CD4-positive, alpha-beta T cell treated with Interleukin-17A for 4 hours (primary cell): ENCODE data around the gene TSPO.

Experiments used
- DNase-seq: peaks from one replicate; pipeline ENCODE4 v3.0.0-alpha.2; 2020; ENCODE audit warnings: mixed read lengths

The TSPO gene

GRCh38 chr22:43159484-43160178, 8.3 kb downstream of the TSPO start:
- DNase-seq = no peak

DNA sequence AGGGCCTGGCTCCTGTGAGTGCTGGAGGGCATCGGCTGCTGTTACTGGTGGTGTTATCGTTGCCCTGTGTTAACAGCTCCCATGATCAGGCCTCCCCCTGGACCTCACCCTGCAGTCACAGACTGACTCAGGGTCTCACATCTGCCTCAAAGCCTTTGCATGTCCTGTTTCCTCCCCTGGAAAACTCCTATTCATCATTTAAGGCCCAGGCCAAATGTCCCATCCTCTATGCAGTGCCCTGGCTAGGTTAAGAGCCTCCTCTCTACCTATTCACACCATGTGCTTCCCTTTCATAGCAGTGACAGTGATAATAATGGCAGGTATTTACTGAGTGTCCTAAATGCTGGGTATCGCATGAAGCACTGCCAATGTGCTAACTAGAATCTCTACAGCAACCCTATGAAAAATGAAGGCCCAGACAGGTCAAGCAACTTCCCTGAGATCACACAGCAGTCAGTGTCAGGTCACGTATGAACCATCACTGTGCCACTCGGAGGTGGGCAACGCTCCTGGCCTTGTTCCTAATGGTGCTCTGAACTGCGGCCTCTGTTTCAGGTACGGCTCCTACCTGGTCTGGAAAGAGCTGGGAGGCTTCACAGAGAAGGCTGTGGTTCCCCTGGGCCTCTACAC, 9.3 kb downstream of the TSPO start:
- no peak for DNase-seq

DNA sequence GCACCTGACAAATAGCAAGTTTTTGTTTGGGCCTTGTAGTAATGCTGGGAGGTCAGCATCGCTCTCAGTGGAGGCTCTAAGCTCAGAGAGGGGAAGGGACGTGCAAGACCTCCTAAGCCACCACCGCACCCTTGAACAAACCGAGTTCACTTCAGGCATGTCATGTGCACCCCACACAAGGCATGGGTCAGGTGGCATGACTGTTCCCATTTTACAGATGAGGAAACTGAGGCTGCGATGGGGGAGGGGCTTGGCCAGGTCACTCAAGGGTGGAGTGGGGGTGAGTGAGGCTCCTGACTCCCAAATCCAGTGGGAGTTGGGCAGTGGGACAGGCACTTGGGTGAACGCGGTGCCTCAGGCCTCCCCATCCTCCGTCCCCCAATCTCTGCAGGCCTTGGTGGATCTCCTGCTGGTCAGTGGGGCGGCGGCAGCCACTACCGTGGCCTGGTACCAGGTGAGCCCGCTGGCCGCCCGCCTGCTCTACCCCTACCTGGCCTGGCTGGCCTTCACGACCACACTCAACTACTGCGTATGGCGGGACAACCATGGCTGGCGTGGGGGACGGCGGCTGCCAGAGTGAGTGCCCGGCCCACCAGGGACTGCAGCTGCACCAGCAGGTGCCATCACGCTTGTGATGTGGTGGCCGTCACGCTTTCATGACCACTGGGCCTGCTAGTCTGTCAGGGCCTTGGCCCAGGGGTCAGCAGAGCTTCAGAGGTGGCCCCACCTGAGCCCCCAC, 11.2 kb downstream of the TSPO start:
- no peak for DNase-seq

DNA sequence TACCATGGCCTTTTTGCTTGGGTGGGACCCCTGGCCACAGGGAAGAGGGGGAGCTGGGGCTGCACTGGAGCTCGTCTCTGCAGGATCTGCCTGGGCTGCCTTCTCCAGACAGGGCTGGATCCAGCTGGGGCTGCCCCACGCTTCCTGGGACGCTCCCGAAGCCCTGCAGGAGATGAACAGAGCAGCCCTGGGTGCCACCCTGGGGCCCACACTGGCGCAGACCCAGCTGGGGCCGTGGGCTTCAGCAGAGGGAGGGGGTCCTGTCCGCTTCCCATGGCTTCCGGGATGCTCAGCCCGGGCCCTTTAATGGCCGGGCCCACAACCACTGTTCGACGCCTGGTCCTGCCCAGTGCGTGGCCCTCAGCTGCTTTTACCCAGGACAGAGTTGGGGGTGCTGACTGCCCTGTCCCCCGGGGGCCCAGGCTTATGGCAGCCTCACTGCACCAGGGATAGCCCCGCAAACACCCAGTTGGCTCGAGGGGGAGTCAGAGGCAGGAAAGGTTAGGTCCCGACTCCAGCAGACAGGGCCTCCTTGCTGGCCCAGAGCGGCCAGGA, 12.0 kb downstream of the TSPO start:
- DNase-seq = no peak

- no peak for DNase-seq
Measured at GRCh38 chr22:43164636-43165035, 13.3 kb downstream of the TSPO start.

DNA sequence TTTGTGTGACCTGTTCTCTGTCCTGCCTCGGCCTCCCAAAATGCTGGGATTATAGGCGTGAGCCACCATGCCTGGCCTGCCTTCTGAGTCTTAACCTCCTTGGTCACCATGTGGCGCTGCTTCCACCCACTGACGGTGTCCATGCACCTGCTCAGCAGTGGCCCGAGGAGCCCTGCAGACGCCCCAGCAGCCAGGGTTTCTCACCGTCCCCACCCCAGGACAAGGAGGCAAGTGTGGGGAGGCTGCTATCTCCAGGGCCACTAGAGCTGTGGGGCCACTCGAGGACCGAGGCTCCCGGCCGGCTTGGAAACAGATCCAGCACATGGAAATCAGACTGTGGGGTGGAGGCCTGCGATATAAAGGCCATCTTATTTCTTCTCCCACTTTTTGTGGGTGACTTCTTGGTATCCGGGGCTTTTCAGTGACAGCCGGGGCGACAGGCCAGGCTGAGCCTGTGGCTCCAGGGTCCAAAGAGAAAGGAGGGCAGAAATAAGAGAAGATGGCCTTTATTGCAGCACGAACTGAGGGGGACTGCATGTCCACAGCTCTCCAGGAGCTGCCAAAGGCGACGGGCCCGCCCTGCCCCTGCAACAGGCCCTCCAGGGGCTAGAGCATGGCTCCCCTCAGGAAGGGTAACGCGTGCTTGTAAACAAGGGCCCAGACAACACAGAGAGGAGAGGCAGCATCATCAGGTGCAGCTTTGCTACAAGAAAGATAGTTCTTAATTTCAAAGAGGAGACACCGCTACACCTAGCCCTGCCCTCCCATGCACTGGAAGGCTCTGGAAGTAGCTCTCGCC, 15.0 kb downstream of the TSPO start:
- DNase-seq = no peak

DNA sequence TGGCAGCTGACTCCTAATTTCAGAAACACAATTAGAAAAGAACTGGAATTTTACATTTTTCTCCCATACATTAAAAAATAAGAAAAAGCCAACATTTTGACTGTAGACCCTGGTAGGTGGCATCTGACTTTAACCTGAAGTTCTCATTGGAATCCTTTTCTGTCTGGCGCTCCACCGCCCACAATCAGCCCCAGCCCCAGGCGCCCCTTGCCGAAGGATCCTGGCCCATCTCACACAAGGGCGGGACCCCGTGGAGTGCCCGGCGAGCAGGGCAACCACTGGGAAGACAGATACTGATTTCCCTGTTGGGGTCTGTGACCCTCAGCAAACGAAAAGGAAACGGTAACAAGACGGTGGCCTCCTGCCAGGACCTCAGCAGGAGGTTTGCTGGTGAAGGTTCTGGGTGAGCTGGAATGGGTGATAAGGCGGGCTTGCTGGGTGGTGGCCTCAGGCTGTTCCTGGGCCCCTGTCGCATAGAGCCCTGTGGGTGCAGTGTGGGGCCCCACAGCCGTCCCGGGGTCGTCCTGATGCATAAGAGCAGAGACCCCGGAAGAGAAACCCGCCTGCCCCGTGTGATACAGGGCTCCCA, 15.7 kb downstream of the TSPO start:
- DNase-seq = no peak

DNA sequence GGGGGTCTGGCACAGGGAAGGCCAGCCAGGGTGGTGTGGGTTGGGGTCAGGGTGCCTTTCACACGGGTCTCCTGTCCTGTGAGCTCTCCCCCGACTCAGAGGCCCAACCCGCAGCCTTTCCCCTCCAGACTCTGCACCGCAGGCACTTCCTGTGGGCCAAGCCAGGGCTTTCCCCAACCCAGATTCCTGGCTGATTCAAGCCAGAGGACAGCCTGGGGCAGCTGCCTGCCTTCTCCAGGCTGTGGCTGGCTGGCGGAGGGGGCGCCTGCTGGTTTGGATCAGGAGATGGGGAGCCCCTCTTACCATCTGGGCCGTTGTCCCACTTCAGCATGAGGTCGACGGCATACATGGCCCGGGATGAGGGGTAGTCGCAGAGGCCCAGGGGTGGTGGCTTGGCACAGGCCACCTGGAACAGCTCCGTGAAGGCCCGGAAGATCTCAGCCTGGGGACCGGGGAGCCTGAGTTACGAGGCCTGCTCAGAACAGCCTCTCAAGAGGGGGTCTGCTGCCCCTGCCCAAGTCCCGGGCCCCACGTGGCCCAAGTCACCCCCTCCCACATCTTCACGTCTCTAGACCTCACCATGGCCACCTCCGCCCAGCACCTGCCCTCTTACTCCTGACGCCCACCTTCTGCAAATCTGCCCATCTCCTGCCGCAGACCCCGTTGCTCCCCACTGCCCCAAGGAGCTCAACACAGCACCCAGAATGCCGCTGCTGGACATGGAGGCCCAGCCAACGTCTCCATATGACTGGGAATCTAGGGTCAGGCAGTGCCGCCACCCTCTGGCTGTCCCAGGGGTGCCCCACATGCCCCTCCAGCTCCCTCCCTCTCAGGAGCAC, 17.3 kb downstream of the TSPO start:
- DNase-seq = no peak

DNA sequence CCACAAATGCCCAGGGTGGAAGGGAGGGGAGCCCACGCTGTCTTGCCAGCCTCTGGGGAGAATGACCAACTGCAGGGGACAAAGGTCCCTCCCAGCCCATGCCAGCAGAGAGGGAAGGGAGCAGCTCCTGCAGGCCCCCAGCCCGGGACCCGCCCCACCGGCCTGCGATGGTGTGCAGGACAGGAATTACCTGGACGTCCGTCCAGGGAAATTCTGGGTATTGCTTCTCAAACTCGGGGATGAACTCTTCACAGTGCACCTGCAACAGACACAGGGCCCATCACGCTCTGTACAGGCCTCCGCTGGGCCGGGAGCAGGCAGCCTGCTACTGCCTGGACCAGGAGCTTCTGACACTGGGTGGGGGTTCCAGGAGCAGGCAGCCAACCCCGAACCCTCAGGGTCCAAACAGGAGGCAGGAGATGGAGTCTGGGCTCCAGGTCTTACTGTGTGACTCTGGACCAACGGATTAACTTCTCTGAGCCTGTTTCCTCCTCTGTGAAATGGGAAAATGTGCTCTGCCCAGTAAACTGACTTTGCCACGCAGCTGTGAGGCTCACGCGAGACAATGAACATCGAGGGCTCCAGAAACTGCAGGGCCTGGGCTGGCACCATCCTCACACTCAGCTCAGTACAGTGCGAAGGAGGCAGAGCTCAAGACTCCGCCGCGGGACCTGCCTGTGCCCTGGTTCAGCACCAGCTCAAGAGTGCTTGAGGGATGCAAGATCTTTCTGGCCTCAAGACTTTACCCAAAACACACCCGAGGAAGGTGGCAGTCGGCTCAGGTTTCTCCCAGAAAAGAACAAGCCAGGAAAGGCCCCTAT, 18.2 kb downstream of the TSPO start:
- DNase-seq = no peak

DNA sequence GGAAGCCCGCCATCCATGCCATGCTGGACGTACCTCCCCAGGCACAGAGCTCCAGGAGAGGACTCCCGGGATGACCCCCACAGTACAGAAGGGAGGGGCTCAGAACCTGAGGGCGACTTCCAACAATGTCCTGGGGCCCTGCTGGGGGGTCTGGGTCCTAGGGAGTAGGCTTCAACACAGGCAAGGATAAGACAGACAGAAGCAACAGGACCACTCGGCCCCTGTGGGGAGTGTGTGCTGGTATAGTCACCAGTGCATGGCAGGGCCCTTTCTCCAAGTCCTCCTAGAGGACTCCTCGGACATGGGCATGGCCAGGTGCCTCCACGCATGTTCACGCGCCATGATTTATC, 18.7 kb downstream of the TSPO start:
- DNase-seq = no peak

DNA sequence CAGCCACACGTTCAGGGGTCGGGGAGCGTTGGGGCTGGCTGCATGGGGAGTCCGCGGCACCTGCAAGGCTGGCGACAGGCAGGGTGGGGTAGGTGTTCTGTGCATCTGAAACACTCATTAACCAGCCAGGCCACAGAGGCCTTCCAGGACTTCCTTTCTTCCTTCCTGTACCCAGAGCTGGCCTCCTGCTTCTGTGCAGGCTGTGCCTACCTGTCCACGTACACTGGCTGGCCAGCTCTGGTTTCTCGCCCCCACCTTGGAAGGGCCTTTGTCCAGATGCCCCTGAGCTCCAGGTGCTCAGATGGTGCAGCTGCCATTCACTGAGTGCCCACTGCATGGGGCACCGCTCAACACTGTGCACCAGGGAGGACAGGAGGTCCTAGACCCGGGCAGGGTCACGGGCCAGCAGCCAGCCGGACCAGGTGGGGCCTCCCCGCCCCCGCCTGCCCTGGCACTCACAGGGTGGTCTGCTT, 19.7 kb downstream of the TSPO start:
- DNase-seq = no peak

- no peak for DNase-seq
Measured at GRCh38 chr22:43171607-43172006, 20.2 kb downstream of the TSPO start.

DNA sequence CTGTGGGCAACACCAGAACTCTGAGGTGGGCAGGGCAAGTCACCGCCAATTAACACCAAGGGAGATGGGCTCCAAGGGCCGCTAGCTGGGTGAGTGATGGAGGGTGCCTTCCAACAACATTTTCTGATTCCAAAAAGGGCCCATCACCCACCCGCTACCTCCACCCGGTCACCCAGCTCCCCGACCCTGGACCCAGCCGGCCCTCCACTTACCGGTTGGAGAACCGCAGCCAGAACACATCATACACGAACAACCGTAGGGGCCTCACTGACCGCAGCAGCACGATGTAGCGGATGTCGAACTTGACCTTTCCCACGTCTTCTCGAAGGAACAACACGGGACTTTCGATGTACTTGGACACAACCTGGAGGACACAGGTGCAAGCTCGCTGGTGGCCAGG, 20.8 kb downstream of the TSPO start:
- DNase-seq = no peak

DNA sequence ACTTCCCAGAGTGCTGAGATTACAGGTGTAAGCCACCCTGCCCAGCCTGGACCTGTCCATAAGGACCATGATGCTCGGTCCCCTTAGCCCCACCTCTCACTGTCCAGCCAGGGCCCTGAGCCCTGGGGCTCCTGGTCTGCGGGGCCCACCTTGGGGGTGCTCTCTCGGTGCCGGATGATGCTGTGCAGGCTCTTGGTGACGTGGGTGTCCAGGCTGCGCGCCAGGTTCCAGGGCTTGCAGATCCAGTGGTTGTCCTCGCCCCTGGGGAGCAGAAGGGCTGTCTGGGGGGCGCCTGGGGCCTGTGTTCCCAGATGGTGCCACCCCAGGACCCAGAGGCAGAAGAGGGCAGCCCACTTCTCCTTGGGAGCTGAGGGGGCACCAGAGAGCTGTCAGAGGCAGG, 22.2 kb downstream of the TSPO start:
- DNase-seq = no peak

GRCh38 chr22:43173976-43174720, 22.8 kb downstream of the TSPO start:
- no peak for DNase-seq

GRCh38 chr22:43174941-43175531, 23.7 kb downstream of the TSPO start:
- no peak for DNase-seq

- DNase-seq = no peak
Measured at GRCh38 chr22:43176090-43176489, 24.7 kb downstream of the TSPO start.

DNA sequence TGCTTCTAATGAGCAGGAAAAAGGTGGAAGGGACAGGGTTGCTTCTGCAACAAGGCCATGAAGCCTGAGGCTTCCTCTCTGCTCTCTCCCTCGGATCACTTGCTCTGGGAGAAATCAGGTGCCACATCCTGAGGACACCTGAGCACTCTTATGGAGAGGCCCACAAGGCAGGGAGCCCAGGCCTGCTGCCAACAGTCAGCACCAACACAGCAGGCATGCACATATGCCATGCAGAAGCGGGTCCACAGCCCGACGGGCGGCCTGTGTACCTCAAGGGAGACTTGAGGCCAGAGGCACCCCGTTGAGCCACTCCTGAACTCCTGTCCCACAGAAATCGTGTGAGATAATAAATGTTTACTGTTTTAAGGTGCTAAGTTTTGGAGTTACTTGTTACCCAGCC, 26.1 kb downstream of the TSPO start:
- DNase-seq = no peak

DNA sequence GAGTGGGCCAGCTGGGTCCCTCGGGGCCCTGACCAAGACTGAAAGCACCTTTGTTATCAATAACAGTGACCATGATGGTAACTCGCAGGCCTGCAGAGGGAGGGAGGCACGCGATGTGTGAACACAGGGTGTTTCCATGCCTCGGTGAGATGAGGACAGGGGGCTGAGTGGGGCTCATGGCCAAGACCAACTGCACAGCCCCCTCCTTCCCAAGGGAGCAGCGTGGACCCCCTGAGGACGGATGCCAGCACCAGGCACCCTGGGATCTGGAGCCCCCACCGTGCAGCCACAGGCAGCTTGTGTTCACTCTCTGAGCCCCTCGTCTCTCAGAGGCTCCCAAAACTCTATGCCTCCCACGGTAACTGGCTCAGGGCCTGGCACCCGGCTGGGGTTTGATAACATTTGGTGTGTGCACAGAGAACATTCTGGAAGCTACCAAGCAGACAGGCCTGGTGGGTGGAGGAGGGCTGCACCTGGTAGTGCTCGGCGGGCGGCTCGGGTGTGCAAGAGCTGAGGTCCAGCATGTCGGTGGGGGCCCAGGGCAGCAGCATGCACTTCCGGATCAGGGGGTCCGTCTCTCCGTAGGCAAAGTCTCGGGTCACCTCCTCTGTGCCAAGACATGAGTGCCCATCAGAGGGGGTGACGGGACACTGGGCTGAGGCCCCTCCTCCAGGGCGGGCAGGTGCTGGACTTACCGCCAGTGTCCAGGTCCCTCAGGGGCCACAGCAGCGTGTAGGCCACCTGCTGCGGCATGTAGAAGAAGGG, 28.0 kb downstream of the TSPO start:
- no peak for DNase-seq
